Measurements from ENCODE around the gene UBE4A. TPM values are rescaled to one million over a fixed set of nuclear protein-coding genes. Genes with fewer than 3 reads are reported as not detected.

UBE4A gene
- total RNA-seq, 1 experiment from 2014 or later, result 54.2 TPM

GRCh38 chr11:118349475-118349874 is 9.9 kb upstream of the UBE4A start:
- H3K4me1 ChIP-seq (ENCODE audit: insufficient read depth, low read length, poor library complexity, severe bottlenecking), result no peaks in the 10 kb centered on the region

GRCh38 chr11:118353084-118353710 is 6.2 kb upstream of the UBE4A start:
- no peak for TF ChIP-seq EZH2 (IDR thresholded peaks at IDR 0.05; ENCODE audit: borderline replicate concordance, low read depth, low read length, poor library complexity, severe bottlenecking)
- TF ChIP-seq CTCF (conservative IDR thresholded peaks at IDR 0.05; ENCODE audit: low read depth, low read length), result peak; percentile 74
- BruUV-seq (replicated peaks), result no TSS peak
- peaks cover 33% of the 10 kb centered on the region for H3K27me3 ChIP-seq (replicated peaks; ENCODE audit: insufficient read depth, low read depth, low read length, poor library complexity)
- H3K36me3 ChIP-seq (ENCODE audit: insufficient read depth, low read length, poor library complexity, severe bottlenecking), result no peaks in the 10 kb centered on the region
- no peaks in the 10 kb centered on the region for H3K9me3 ChIP-seq (ENCODE audit: low read depth, low read length, poor library complexity, severe bottlenecking)
- intact Hi-C loops (cut with micrococcal nuclease; ENCODE audit: unreplicated experiment), result loop anchor here (5.0 kb wide), 1 partner anchor 206 kb away; no protein-coding TSS in a partner anchor
- H3K27ac ChIP-seq (ENCODE audit: low read depth, low read length, poor library complexity, severe bottlenecking), result no peak overlapping the region
- no peak overlapping the region for H3K4me3 ChIP-seq (ENCODE audit: low read depth, low read length, poor library complexity, severe bottlenecking)
- H3K4me1 ChIP-seq (ENCODE audit: insufficient read depth, low read length, poor library complexity, severe bottlenecking), result no peaks in the 10 kb centered on the region
- CTCF ChIA-PET, result no interaction called here
- POLR2A ChIA-PET (ENCODE audit: low non-redundant PET), result no interaction called here
- DNase-seq (ENCODE audit: low spot score), result peak; percentile 46

More at GRCh38 chr11:118349475-118349874, 9.9 kb upstream of the UBE4A start:
- intact Hi-C loops (cut with micrococcal nuclease; ENCODE audit: unreplicated experiment), result no loop called here
- no TSS peak for BruUV-seq (replicated peaks)
- DNase-seq (ENCODE audit: low spot score), result no peak
- no peak overlapping the region for H3K27ac ChIP-seq (ENCODE audit: low read depth, low read length, poor library complexity, severe bottlenecking)
- TF ChIP-seq EZH2 (IDR thresholded peaks at IDR 0.05; ENCODE audit: borderline replicate concordance, low read depth, low read length, poor library complexity, severe bottlenecking) (no peak), CTCF (conservative IDR thresholded peaks at IDR 0.05; ENCODE audit: low read depth, low read length) (no peak)
- ChIA-PET CTCF (no interaction called here), POLR2A (ENCODE audit: low non-redundant PET) (no interaction called here)
- no peaks in the 10 kb centered on the region for H3K36me3 ChIP-seq (ENCODE audit: insufficient read depth, low read length, poor library complexity, severe bottlenecking)
- no peaks in the 10 kb centered on the region for H3K9me3 ChIP-seq (ENCODE audit: low read depth, low read length, poor library complexity, severe bottlenecking)
- no peak overlapping the region for H3K4me3 ChIP-seq (ENCODE audit: low read depth, low read length, poor library complexity, severe bottlenecking)
- peaks cover 48% of the 10 kb centered on the region for H3K27me3 ChIP-seq (replicated peaks; ENCODE audit: insufficient read depth, low read depth, low read length, poor library complexity)

GRCh38 chr11:118358071-118358470 is 1.3 kb upstream of the UBE4A start:
- DNase-seq (ENCODE audit: low spot score), result no peak
- no peak overlapping the region for H3K4me3 ChIP-seq (ENCODE audit: low read depth, low read length, poor library complexity, severe bottlenecking)
- H3K27ac ChIP-seq (ENCODE audit: low read depth, low read length, poor library complexity, severe bottlenecking), result no peak overlapping the region
- peaks cover 8% of the 10 kb centered on the region for H3K4me1 ChIP-seq (ENCODE audit: insufficient read depth, low read length, poor library complexity, severe bottlenecking)
- ChIA-PET POLR2A (ENCODE audit: low non-redundant PET) (no interaction called here), CTCF (no interaction called here)
- no peaks in the 10 kb centered on the region for H3K36me3 ChIP-seq (ENCODE audit: insufficient read depth, low read length, poor library complexity, severe bottlenecking)
- BruUV-seq (replicated peaks), result no TSS peak
- no peak for TF ChIP-seq EZH2 (IDR thresholded peaks at IDR 0.05; ENCODE audit: borderline replicate concordance, low read depth, low read length, poor library complexity, severe bottlenecking)
- no peak for TF ChIP-seq CTCF (conservative IDR thresholded peaks at IDR 0.05; ENCODE audit: low read depth, low read length)
- no peaks in the 10 kb centered on the region for H3K9me3 ChIP-seq (ENCODE audit: low read depth, low read length, poor library complexity, severe bottlenecking)
- no peaks in the 10 kb centered on the region for H3K27me3 ChIP-seq (replicated peaks; ENCODE audit: insufficient read depth, low read depth, low read length, poor library complexity)
- intact Hi-C loops (cut with micrococcal nuclease; ENCODE audit: unreplicated experiment), result loop anchor here (2.0 kb wide), 1 partner anchor 159 kb away; no protein-coding TSS in a partner anchor

Data from A673 (cell line).